ENCODE measurements around the gene SEMA5A. TPM values are rescaled to one million over a fixed set of nuclear protein-coding genes. Genes with fewer than 3 reads are reported as not detected.
A peak's percentile ranks its signal among the peaks of the same experiment; 100 is the strongest.

Gene SEMA5A
- polyA plus RNA-seq, 4 donors, result 13.2 to 39.5 (median 36.3) TPM

DNA sequence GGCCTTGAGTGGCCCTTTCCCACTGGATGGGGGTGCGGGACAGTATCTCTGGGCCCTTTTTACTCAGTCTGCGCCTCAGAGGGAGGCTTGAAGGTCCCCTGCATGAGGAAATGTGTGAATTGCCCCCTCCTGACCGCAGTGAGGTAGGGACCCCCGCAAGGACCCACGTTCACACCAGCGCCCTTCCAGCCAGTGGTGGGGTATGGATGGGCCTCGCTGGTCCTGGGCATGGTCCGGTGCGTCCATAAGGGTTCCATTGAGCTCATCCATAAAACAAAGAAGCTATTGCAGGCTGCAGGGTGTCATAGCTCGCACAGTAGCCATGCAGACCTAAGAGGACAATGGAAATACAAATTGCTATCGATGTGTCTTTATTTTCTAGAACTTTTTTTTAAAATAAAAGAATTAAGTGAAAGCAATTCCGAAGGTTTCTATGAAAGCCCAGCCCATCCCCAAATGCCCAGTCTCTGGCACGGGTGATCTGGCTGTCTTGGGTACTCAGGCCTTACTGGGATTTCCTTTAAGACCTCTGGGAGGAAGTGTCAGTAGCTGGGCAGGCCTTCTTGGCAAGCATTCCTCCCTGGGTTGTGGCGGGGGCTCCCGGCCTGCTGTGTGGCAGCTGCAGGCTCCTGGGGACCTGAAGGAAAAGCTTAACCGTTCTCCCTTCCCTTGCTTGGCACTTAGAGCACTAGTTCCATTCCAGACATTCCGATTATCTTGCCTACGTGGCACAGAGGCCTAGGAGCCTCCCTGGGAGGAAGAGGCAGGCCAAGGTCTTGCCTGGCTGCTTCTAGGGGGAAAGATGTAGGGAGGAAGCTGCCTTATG is 1.5 kb upstream of the SEMA5A start:
- no peak for DNase-seq (ENCODE audit: low read depth in 4 of 4, low spot score in 3 of 4)

DNA sequence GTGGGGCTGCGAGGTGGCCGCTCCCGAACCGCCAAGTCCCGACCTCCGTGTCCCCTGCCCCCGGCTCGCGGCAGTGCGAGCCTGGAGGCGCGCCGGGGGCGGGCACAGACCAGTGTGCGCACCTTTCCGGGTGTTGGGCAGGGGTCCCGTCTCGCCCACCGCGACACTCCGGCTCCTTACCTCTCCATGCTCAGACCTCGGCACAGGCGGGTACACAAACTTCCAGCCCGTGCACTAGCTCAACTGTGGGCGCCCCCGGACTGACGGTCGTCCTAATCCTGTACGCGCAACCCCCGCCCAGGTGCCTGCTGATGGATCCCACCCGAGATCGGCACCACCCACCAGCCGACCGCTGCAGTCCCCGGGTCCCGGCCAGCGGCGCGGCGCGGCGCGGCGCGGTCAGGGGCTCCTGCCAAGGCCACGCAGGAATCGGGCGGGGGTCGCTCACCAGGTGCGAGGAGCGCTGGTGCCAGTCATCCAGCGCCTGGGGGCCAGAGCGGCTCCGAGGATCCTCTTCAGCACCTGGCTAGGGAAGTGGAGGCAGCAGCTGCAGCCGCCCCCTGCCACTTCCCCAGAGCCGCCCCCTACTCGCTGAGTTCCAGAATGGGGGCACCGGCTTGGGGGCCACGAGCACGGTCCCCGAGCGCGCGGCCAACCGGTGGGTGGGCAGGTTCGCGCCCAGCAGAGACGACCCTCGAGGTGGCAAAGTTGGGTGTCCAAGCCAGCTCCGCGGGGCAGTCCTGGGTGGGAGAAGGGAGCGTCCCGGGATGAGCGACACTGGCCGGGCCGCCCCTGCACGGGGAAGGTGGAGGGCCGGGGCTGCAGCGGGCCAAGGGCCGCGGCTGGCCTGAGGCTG is 511 bp downstream of the SEMA5A start:
- no peak for DNase-seq (ENCODE audit: low read depth in 4 of 4, low spot score in 3 of 4)

DNA sequence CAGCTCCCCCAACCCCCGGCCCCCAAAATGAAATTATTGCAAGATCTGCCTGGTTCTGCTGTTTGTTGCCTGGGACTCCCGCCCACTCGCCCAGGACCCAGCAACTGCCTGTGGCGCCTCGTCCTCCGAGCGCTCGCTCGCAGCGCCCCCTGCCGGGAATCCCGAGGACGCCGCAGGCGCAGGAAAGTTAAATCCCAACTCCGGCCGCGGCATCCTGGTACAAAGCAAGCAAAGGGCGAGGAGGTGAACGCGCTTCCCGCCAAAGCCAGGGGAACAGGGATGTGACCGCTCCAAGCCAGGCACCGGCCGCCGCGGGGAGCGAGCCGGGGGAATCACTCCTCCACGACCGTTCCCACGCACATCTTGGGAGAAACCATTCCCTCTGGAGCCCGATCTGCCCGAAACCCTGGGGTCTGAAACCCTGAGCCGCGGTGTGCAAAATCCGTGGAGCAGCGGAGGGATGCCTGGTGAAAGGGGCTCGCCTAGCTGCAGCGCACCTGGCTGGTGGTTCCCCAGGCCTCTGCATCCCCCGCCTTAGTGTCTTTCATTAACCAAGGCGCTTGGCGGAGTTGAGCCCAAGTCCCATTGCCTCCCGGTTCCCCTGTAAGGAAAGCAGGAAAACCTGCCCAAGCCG is 1.3 kb downstream of the SEMA5A start:
- DNase-seq (ENCODE audit: low read depth in 4 of 4, low spot score in 3 of 4), result peak in 2 of 4 donors; percentile 76 to 81

DNA sequence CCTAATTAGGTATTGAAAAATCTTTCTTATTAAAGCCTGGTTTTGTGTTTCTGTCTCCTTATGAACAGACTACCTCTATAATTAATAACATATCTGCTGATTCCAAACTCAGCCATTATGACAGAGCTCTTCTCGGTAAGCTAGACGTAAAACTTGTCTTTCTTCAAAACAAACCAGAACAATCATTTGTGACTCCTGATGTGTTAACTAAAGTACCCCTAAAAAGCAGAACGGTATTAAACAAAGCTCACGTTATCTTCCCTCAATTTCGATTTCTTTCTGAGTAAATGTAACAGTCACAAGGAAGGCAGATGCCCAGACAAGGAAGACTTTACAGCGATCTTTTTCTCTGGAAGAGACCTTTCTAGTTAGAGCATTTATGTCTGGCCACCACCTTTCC is 1.8 kb downstream of the SEMA5A start:
- DNase-seq (ENCODE audit: low read depth in 4 of 4, low spot score in 3 of 4), result no peak

DNA sequence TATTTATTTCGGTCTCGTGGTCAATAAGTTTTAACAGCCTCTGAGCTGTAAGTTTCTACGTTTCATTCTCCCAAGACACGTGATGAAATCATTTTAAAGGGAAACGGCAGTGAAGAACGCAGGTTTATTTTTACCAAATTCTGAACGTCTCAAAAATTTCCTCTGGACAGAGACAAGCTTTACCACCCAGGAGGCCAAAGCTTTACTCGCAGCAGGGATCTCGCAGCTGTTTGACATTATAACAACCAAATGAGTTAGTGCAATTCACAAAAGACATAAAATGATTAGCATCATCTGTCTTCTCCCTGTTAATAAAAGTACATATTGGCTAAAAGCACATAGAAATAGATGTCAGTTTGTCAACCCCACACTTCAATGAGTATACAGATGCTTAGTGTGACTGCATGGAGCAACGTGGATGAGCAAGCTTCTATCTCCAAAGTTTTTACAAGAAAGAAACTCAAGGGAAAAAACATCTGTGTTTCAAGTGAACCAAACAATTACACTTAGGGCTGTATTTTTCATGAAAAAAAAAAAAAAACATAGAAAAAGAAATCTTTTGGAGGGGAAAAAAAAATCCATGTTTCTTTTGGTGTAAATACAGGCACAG is 2.5 kb downstream of the SEMA5A start:
- no peak for DNase-seq (ENCODE audit: low read depth in 4 of 4, low spot score in 3 of 4)

DNA sequence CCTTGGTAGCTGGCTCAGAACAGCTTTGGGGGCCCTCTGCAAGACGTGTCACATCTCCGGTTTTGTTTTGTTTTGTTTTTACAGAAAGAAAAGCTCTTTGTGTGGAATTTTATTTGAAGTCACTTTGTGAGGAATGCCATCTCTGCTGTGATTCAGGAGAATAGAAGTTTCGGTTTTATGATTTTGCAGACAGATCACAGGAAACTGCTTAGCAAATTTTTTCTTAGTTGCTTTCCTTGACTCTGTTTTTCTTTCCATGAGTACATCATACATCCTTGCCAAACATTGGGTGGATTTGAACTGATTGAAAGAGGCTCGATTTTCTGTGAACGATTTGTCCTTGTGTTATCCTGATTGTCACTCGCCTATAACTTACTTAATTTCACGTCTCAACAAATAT is 5.1 kb downstream of the SEMA5A start:
- no peak for DNase-seq (ENCODE audit: low read depth in 4 of 4, low spot score in 3 of 4)

DNA sequence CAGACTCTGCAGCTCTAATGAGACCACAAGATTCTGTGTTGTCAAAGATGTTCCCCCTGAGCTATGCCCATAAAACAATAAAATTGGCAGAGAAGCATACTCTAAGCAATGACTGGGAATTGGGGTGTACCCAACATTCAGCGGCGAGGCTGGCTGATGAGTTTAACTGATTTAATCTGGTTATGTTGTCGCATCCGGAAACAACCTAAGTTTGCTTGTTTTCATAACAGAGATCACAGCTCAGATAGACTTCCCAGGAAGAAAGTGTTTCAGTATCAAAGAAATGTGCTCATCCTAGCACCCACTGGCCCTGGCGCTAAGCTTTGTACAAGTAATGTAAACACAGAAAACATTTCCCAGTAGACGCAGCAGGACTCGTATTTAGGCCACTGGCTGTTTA is 7.4 kb downstream of the SEMA5A start:
- no peak for DNase-seq (ENCODE audit: low read depth in 4 of 4, low spot score in 3 of 4)

DNA sequence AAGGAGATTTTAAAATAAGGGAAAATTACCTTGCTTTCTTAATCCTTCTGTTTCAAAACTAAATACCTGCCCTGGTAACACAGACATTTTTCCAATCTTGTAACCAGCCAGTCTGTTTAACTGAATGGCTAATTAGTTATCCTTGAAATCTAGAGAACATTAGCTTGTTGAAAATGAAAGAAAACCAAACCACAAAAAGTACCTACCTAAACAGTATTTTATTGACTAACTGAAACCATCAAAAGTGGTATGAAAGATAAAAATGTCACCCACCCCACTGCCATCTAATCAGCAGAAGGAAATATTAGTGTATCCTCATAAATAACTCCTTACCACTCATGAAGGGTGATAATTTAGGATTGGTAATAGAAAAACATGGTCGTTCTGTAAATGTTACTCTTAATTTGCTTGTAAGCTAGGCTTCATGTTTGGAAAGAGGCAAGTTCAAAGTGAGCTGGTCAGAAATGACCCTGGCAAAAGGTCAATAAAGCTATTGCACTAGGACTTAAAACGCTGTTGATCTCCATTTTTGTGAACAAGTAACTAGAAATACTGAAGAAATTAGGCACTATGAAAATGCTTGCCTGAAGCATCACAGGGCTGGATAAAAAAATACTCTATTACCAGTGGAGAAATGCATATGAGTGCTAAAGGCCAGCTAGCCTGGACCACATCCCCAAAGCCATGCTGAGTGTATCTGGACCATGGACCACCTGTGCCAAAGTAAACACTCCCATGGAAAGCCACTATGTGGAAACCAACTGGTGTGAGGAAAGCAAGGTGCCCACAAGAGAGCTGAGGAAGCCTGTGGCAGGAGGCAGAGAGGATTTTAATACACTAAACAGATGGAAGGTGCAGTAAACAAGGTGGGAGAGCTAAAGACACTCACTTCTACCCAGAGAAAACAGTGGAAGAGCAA is 8.4 kb downstream of the SEMA5A start:
- no peak for DNase-seq (ENCODE audit: low read depth in 4 of 4, low spot score in 3 of 4)

DNA sequence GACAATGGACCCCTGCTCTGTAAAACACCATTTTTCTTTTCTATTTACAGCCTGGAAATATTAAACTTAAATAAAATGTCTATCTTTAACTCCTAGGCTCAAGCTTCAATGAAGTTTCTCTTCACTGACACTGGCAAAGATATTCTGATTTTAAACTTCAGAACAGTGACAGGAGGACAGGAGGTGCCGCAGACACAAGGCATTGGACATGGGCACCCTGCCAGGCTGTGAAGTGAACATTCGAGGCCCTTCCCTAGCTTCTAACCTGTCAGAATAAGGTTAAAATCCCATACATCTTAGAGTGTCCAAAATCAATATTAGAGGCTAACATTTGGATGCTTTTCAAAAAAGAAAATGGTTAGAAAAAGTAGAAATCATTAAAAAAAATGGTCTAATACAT is 9.2 kb downstream of the SEMA5A start:
- DNase-seq (ENCODE audit: low read depth in 4 of 4, low spot score in 3 of 4), result no peak

DNA sequence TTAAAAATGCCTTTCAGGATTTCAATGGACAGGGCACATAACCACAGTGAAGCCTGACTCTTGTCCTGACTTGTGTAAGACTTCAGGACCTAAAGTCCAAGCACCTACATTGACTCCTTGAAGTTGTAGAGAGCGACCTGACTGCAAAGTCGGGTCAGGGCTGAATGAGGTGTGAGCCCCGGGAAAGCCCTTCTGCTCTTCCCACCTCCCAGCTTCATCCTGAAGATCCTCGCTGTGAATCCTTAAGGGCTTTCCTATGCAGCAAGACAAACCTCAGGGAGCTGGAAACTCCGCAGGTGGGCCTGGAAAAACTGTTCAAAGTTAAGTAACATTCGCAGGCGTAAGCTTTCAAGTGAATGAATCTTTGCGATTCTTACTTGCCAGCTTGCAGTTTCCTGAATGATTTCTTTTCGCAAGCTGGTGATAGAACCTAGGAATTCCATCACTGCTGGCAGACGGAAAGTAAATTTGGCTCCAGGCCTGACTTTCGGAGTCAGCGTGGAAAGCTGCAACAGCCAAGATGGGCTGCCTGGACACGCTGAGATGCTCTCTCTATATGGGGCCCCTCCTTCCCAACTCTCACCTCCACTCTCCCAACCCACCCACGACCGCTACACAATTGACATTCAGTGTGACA is 10.9 kb downstream of the SEMA5A start:
- DNase-seq (ENCODE audit: low read depth in 4 of 4, low spot score in 3 of 4), result no peak

DNA sequence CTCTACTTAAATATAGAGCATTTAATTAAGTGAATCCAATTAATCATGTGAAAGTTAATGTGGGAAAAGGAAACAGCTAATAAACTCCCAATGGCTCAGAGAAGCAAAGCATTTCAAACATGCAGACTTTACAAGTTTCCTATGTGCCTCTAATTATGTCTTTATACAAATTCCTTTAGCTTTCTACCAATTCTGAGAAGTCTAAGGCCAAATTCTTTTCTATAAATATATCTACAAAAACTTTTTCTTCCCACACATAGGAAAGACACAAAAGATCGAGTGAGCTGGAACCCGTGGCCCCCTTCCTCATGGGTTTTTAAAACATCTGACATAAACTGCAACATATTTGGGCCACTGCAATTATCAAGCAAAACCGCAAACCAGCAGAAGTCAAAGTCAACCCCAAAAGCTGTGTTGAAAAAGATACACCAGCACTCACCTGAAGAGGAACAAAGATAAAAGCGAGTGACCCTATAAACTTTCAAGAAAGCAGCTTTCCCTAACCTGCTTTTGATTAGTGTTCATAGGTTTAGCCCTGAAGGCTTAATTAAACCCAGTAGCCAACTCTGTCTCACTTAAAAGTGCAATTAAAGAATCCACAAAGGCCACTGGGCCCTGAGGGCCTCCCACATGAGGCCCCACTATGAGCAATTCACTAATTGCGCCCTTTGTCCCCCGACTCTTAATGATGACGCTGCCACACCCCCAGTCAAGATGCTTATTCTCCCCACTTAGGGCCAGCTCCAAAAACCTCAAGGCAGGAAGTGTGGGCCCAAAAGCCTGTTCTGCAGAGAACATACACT is 12.1 kb downstream of the SEMA5A start:
- DNase-seq (ENCODE audit: low read depth in 4 of 4, low spot score in 3 of 4), result no peak

DNA sequence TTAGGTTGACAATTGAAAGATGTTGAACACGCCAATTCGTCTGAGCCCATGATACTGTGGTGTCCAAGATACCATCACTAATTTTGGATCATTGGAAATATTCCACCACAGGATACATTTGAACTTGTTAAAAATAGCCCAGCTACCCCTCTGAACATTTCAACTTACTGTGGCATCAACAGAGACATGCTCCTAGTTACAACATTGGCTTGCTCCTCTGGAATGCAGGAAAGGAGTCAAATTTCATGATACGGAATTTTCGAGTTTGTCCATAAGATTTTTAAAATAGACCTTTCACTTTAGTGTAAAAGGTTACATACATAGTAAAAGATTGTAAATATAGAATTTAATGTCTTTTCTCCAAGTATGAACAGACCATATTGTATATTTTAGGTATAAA is 12.8 kb downstream of the SEMA5A start:
- no peak for DNase-seq (ENCODE audit: low read depth in 4 of 4, low spot score in 3 of 4)

DNA sequence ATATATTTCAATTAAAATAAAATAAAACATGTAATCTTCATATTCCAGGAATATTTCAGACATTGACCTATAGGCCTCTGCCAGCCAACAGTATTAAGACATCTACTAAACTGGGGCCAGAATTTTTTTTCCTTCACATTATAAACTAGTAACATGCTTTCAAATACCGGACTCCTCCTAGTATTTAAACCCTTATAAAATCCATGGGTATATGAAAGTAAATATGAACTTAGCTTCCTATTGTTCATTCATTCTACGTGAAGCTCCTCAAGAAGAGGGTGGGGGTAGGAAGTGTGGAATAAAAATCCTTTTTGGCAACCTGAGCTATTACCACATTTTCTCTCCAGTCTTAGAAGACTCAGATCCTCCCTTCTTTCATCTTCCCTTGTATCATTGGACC is 16.4 kb downstream of the SEMA5A start:
- DNase-seq (ENCODE audit: low read depth in 4 of 4, low spot score in 3 of 4), result no peak

DNA sequence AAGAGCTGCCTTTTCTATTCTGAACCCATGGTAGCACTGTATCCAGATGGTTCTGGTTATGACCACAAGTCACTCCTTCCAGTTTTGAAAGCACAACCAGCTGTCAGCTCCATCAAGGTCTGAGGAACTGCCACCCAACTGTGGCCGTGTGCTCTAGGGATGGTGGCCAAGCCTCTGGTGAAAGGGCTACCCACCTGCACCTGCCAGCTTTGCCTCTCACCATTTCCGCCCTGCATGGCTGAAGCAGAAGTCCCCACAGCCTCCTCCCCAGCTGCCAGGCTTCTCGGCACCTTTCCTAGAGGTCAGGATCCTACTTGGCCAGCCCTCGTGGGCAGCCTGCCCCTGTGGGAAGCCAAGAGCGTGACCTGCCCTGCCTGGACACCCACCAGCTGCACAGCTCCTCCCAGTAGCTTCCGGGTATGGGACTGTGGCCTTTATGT is 16.8 kb downstream of the SEMA5A start:
- no peak for DNase-seq (ENCODE audit: low read depth in 4 of 4, low spot score in 3 of 4)

DNA sequence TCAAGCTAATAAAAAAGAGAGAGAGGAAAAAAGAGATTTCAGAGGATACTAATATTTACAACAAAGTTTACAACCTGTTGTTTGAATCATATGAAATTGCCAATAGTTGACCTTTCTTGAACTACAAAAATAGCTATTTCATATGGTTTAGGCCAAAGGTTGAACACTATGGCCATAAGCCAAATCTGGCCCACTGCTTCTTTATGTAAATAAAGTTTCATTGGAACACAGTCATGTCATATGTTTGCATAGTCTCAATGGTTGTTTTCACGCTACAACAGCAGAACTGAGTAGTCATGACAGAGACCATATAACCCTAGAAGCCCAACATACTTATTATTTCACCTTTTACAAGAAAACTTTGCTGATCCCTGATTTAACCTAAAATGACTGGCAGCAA is 20.9 kb downstream of the SEMA5A start:
- DNase-seq (ENCODE audit: low read depth in 4 of 4, low spot score in 3 of 4), result no peak

DNA sequence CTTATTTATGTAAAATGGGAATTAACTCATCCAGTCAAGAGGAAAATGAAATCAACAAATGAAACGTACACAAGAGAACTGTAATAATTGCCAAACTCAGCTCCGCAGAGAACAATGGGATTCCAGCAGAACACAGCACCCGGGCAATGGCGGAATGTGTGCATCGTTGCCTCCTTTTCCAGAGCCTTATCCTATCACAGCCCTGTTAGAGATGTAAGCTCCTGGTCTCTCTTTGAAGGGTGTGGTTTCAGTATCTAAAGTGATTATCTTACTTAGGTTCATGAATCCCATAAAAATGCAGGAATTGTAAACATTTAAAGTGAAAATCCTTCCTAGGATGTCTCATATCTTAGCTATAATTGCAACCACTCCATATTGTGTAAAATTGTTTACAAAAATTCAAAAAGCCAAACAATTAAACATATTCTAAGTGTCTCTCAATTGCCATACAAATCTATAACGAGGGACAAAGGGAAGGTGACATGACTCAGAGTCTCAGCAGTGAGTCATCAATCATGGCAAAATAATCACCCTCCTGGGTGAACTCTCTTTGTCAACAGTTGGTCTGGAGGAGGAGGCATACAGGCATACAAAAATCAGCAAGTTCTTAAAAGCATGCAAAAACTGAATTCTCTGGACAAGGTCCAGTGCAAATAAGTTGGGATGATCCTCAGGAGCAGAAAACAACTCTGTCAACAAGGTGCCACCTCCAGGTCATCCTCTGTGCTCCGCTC is 22.6 kb downstream of the SEMA5A start:
- DNase-seq (ENCODE audit: low read depth in 4 of 4, low spot score in 3 of 4), result no peak

DNA sequence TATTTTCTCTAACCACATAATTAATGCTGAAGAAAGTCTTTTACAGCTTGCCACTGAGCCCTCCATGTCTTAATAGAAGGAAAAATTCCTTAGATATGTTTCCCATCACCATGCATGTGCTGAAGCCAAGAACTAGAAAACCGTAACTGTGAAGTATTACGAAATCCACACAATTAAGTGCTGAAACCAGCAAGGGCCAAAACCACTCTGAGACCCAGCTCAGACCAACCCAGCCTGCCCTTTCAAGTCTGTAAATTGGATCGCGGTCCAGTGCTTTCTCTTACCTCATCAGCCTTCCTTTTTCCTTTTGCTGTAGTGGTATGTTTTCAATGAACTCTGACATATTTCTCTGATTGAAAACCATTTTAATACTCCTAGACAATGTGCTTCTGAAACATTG is 26.3 kb downstream of the SEMA5A start:
- DNase-seq (ENCODE audit: low read depth in 4 of 4, low spot score in 3 of 4), result no peak

DNA sequence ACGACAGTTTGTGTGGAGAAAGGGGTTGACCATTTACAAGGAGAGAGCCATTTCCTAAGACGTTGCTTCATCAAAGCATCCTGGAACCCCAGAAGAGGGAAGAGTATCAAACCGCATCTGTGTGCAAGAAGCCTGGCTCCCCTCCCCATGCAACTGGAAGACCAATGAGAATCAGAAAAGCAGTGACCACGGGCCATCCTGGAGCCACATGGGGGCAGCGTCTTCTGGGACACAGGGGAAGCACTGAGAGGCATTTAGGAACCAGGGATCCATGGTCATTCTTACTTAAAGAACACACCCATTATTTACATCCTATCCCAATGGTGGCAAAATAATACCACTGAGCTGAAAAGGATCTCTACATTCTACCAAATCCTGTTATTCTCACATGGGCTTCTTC is 29.3 kb downstream of the SEMA5A start:
- no peak for DNase-seq (ENCODE audit: low read depth in 4 of 4, low spot score in 3 of 4)
